ENCODE data around the gene TRIM16.
"Not testable (repeated sequence)": the region's sequence is repeated elsewhere in the genome, so short reads cannot be mapped to it uniquely, and the experiment has no call there.

- TF ChIP-seq CTCF, POLR2A (IDR thresholded peaks at IDR 0.05): not testable (repeated sequence)
Measured at GRCh38 chr17:15645099-15645941, 38.8 kb downstream of the TRIM16 start.

Measured in Peyer's patch (tissue), 4 donors.